ENCODE results near the gene ILKAP.

- TF ChIP-seq CTCF (IDR thresholded peaks at IDR 0.05; ENCODE audit: poor library complexity, severe bottlenecking) (no peak), SMC3 (conservative IDR thresholded peaks at IDR 0.05; ENCODE audit: poor library complexity) (no peak), POLR2AphosphoS5 (IDR thresholded peaks at IDR 0.05) (no peak), REST (IDR thresholded peaks at IDR 0.05; ENCODE audit: borderline replicate concordance) (no peak), EZH2 (IDR thresholded peaks at IDR 0.05; ENCODE audit: borderline replicate concordance, insufficient read depth, low read length, poor library complexity, severe bottlenecking) (no peak), EP300 (conservative IDR thresholded peaks at IDR 0.05; ENCODE audit: poor library complexity, severe bottlenecking) (no peak)
Observed at GRCh38 chr2:238238311-238238765, 34.8 kb upstream of the ILKAP start.
